GM19463 (cell line): ENCODE measurements around the gene RMI1.
A peak's percentile ranks its signal among the peaks of the same experiment; 100 is the strongest.
"Not testable (repeated sequence)": the region's sequence is repeated elsewhere in the genome, so short reads cannot be mapped to it uniquely, and the experiment has no call there.

Experiments
- ATAC-seq: cut with Tn5 transposase; IDR thresholded peaks from one replicate; pipeline ENCODE4 v1.9.1; 2021; ENCODE audit warnings: mild to moderate bottlenecking, moderate library complexity; ENCODE audit not compliant: unreplicated experiment

The RMI1 gene

GRCh38 chr9:83980395-83981125, at the start of gene RMI1:
RMI1 (plus strand) TSS chr9:83980805; CDS start chr9:84000987, 20,182 bp downstream.
- ATAC-seq: peak; percentile 62

- ATAC-seq: no peak
Observed at GRCh38 chr9:83930881-83931280, 49.7 kb upstream of the RMI1 start.

- ATAC-seq: no peak
Observed at GRCh38 chr9:83932011-83932410, 48.6 kb upstream of the RMI1 start.

GRCh38 chr9:83932851-83933250, 47.8 kb upstream of the RMI1 start:
- no peak for ATAC-seq

GRCh38 chr9:83933790-83934189, 46.8 kb upstream of the RMI1 start:
- ATAC-seq: no peak

GRCh38 chr9:83934569-83935275, 45.9 kb upstream of the RMI1 start:
- ATAC-seq: no peak

- no peak for ATAC-seq
Observed at GRCh38 chr9:83935276-83935935, 45.2 kb upstream of the RMI1 start.

GRCh38 chr9:83936523-83936922, 44.1 kb upstream of the RMI1 start:
- no peak for ATAC-seq

- ATAC-seq: peak; percentile 58
Observed at GRCh38 chr9:83937861-83938455, 42.6 kb upstream of the RMI1 start.

- ATAC-seq: no peak
Observed at GRCh38 chr9:83940590-83941303, 39.9 kb upstream of the RMI1 start.

- not testable (repeated sequence) for ATAC-seq
Observed at GRCh38 chr9:83948096-83948495, 32.5 kb upstream of the RMI1 start.

- peak; percentile 58 for ATAC-seq
Observed at GRCh38 chr9:83956086-83956435, 24.5 kb upstream of the RMI1 start.

- peak; percentile 76 for ATAC-seq
Observed at GRCh38 chr9:83956436-83957247, 24.0 kb upstream of the RMI1 start.

GRCh38 chr9:83957248-83957513, 23.4 kb upstream of the RMI1 start:
- ATAC-seq: no peak

GRCh38 chr9:83959061-83959460, 21.5 kb upstream of the RMI1 start:
- no peak for ATAC-seq

- ATAC-seq: no peak
Observed at GRCh38 chr9:83960991-83961390, 19.6 kb upstream of the RMI1 start.

GRCh38 chr9:83962165-83962564, 18.4 kb upstream of the RMI1 start:
- ATAC-seq: no peak

GRCh38 chr9:83964973-83965349, 15.6 kb upstream of the RMI1 start:
- no peak for ATAC-seq

GRCh38 chr9:83965350-83966208, 15.0 kb upstream of the RMI1 start:
- ATAC-seq: no peak

- no peak for ATAC-seq
Observed at GRCh38 chr9:83966209-83966582, 14.4 kb upstream of the RMI1 start.
